ENCODE results near the gene SPO11.

SPO11 gene

GRCh38 chr20:57329608-57330221 lies at the start of gene SPO11:
SPO11 (plus strand) TSS chr20:57329803; CDS start chr20:57329868, 65 bp downstream.
- DNase-seq: no peak

GRCh38 chr20:57280221-57280620 lies 49.4 kb upstream of the SPO11 start:
- DNase-seq: no peak

GRCh38 chr20:57281900-57282299 lies 47.7 kb upstream of the SPO11 start:
- no peak for DNase-seq

GRCh38 chr20:57282670-57283361 lies 46.8 kb upstream of the SPO11 start:
- DNase-seq: no peak

GRCh38 chr20:57283860-57284259 lies 45.7 kb upstream of the SPO11 start:
- no peak for DNase-seq

GRCh38 chr20:57287007-57287880 lies 42.4 kb upstream of the SPO11 start:
- no peak for DNase-seq

- DNase-seq: no peak
Observed at GRCh38 chr20:57287901-57288300, 41.7 kb upstream of the SPO11 start.

GRCh38 chr20:57288651-57289277 lies 40.8 kb upstream of the SPO11 start:
- no peak for DNase-seq

GRCh38 chr20:57289391-57290177 lies 40.0 kb upstream of the SPO11 start:
- no peak for DNase-seq

GRCh38 chr20:57290178-57290484 lies 39.5 kb upstream of the SPO11 start:
- DNase-seq: no peak

GRCh38 chr20:57291003-57291402 lies 38.6 kb upstream of the SPO11 start:
- no peak for DNase-seq

GRCh38 chr20:57291694-57292093 lies 37.9 kb upstream of the SPO11 start:
- no peak for DNase-seq

- DNase-seq: no peak
Observed at GRCh38 chr20:57292611-57293010, 37.0 kb upstream of the SPO11 start.

GRCh38 chr20:57293995-57294394 lies 35.6 kb upstream of the SPO11 start:
- no peak for DNase-seq

GRCh38 chr20:57294550-57294949 lies 35.1 kb upstream of the SPO11 start:
- DNase-seq: no peak

GRCh38 chr20:57298457-57298856 lies 31.1 kb upstream of the SPO11 start:
- DNase-seq: no peak

GRCh38 chr20:57301026-57301425 lies 28.6 kb upstream of the SPO11 start:
- DNase-seq: no peak

GRCh38 chr20:57306747-57307146 lies 22.9 kb upstream of the SPO11 start:
- DNase-seq: no peak

GRCh38 chr20:57308451-57309271 lies 20.9 kb upstream of the SPO11 start:
- DNase-seq: no peak

- no peak for DNase-seq
Observed at GRCh38 chr20:57309544-57310115, 20.0 kb upstream of the SPO11 start.

GRCh38 chr20:57310821-57311514 lies 18.6 kb upstream of the SPO11 start:
- no peak for DNase-seq

All from cerebellar nuclear complex (tissue), 1 donor.